Neural cell (in vitro differentiated cells): ENCODE results near the gene TATDN2. TPM values are rescaled to one million over a fixed set of nuclear protein-coding genes. Genes with fewer than 3 reads are reported as not detected.

Source experiments
- H2AFZ ChIP-seq: fragments of 200-600, 300-800 bp; sonication (generic), shearing (Covaris generic); 2 replicates; pipeline ENCODE4 v1.6.0; 2014; ENCODE audit warnings: low read depth, mild to moderate bottlenecking, antibody characterized with exemption, low read length, moderate library complexity
- H3F3A ChIP-seq: fragments of 200-600 bp; shearing (Covaris generic); 2 replicates; pipeline ENCODE4 v1.6.1; 2016; ENCODE audit warnings: mild to moderate bottlenecking, moderate library complexity, mixed read lengths, antibody characterized with exemption, low read length; ENCODE audit not compliant: insufficient read depth, poor library complexity, severe bottlenecking
- H3K27ac ChIP-seq: fragments of 200-600, 300-800 bp; sonication (generic), shearing (Covaris generic); 2 replicates; pipeline ENCODE4 v1.5.1; 2014; ENCODE audit warnings: mild to moderate bottlenecking, low read length, moderate library complexity
- H3K27me3 ChIP-seq: fragments of 300-800, 200-600 bp; sonication (generic), shearing (Covaris generic); 2 replicates; pipeline ENCODE4 v1.6.0; 2014; ENCODE audit warnings: mild to moderate bottlenecking, low read depth, low read length, moderate library complexity; ENCODE audit not compliant: insufficient read depth
- H3K36me3 ChIP-seq: fragments of 300-800, 200-600 bp; sonication (generic), shearing (Covaris generic); 2 replicates; pipeline ENCODE4 v1.5.1; 2014; ENCODE audit warnings: mild to moderate bottlenecking, antibody characterized with exemption, low read length, moderate library complexity; ENCODE audit not compliant: insufficient read depth
- H3K4me2 ChIP-seq: fragments of 300-800, 200-600 bp; sonication (generic), shearing (Covaris generic); 2 replicates; pipeline ENCODE4 v1.6.0; 2014; ENCODE audit warnings: mild to moderate bottlenecking, low read length
- H3K4me3 ChIP-seq: fragments of 300-800, 200-600 bp; sonication (generic), shearing (Covaris generic); 2 replicates; pipeline ENCODE4 v1.5.1; 2014; ENCODE audit warnings: mild to moderate bottlenecking, low read length, moderate library complexity
- H3K79me2 ChIP-seq: fragments of 200-600 bp; shearing (Covaris generic); replicated peaks from 2 replicates; pipeline ENCODE4 v1.6.0; 2014; ENCODE audit warnings: mild to moderate bottlenecking, low read length, moderate library complexity; ENCODE audit not compliant: insufficient read depth
- H3K9ac ChIP-seq: fragments of 300-800, 200-600 bp; sonication (generic), shearing (Covaris generic); 2 replicates; pipeline ENCODE4 v1.6.1; 2016; ENCODE audit warnings: mild to moderate bottlenecking, low read length, mixed read lengths
- H3K9me2 ChIP-seq: fragments of 200-600 bp; shearing (Covaris generic); 2 replicates; pipeline ENCODE4 v1.6.1; 2016; ENCODE audit warnings: mild to moderate bottlenecking, low read length, mixed read lengths; ENCODE audit not compliant: insufficient read depth
- H3K9me3 ChIP-seq: fragments of 200-600, 300-800 bp; sonication (generic), shearing (Covaris generic); 2 replicates; pipeline ENCODE4 v1.6.1; 2016; ENCODE audit warnings: mild to moderate bottlenecking, mixed run types, low read length, moderate library complexity, mixed read lengths
- H4K20me1 ChIP-seq: fragments of 200-600 bp; shearing (Covaris generic); 2 replicates; pipeline ENCODE4 v1.6.1; 2016; ENCODE audit warnings: mild to moderate bottlenecking, mixed run types; ENCODE audit not compliant: insufficient read depth
- CTCF ChIP-seq: fragments of 450-650 bp; IDR thresholded peaks from 2 replicates; pipeline ENCODE4 v1.5.1; 2014; ENCODE audit warnings: antibody characterized with exemption, mild to moderate bottlenecking, moderate library complexity; ENCODE audit not compliant: poor library complexity, severe bottlenecking
- EP300 ChIP-seq: fragments of 450-650 bp; conservative IDR thresholded peaks from 2 replicates; pipeline ENCODE4 v1.6.1; 2014; ENCODE audit warnings: antibody characterized with exemption, mild to moderate bottlenecking, moderate library complexity; ENCODE audit not compliant: poor library complexity, severe bottlenecking
- EZH2 ChIP-seq: fragments of 200-600, 300-800 bp; shearing (Covaris generic), sonication (generic); IDR thresholded peaks from 2 replicates; pipeline ENCODE4 v1.6.1; 2014; ENCODE audit warnings: antibody characterized with exemption, low read length, borderline replicate concordance, mild to moderate bottlenecking; ENCODE audit not compliant: insufficient read depth, poor library complexity, severe bottlenecking
- MXI1 ChIP-seq: fragments of 450-650 bp; conservative IDR thresholded peaks from 2 replicates; pipeline ENCODE4 v1.6.1; 2014; ENCODE audit warnings: antibody characterized with exemption, mild to moderate bottlenecking; ENCODE audit not compliant: poor library complexity, severe bottlenecking
- POLR2AphosphoS5 ChIP-seq: IDR thresholded peaks from 2 replicates; pipeline ENCODE4 v1.6.1; 2012
- RAD21 ChIP-seq: fragments of 450-650 bp; conservative IDR thresholded peaks from 2 replicates; pipeline ENCODE4 v1.6.1; 2014; ENCODE audit warnings: antibody characterized with exemption, mild to moderate bottlenecking, moderate library complexity
- REST ChIP-seq: IDR thresholded peaks from 2 replicates; pipeline ENCODE4 v1.6.1; 2012; ENCODE audit warnings: borderline replicate concordance
- SMC3 ChIP-seq: fragments of 450-650 bp; conservative IDR thresholded peaks from 2 replicates; pipeline ENCODE4 v1.6.1; 2014; ENCODE audit warnings: antibody characterized with exemption, mild to moderate bottlenecking, moderate library complexity; ENCODE audit not compliant: poor library complexity
- TAF1 ChIP-seq: IDR thresholded peaks from 2 replicates; pipeline ENCODE4 v1.6.1; 2012; ENCODE audit warnings: low read depth
- polyA plus RNA-seq: library from polyadenylated mRNA; depleted of rRNA; stranded (reverse); fragments of >200 nt; gene quantifications from 2 replicates; pipeline ENCODE4 v1.2.3, GENCODE V29; 2014

The TATDN2 gene
- polyA plus RNA-seq, 1 donor from 2014 or later: 22.1 TPM

GRCh38 chr3:10255835-10256234 is 7.6 kb downstream of the TATDN2 start:
- H3K36me3 ChIP-seq: peaks cover 4% of the 10 kb centered on the region
- no peak overlapping the region for H2AFZ ChIP-seq
- H3F3A ChIP-seq: no peaks in the 10 kb centered on the region
- no peak overlapping the region for H3K9ac ChIP-seq
- no peak overlapping the region for H3K4me2 ChIP-seq
- H3K27ac ChIP-seq: no peak overlapping the region
- H3K9me2 ChIP-seq: no peaks in the 10 kb centered on the region
- TF ChIP-seq EP300 (no peak), RAD21 (no peak), EZH2 (no peak), CTCF (no peak), MXI1 (no peak), POLR2AphosphoS5 (no peak), REST (no peak), TAF1 (no peak), SMC3 (no peak)
- no peak overlapping the region for H3K4me3 ChIP-seq
- no peaks in the 10 kb centered on the region for H4K20me1 ChIP-seq
- H3K79me2 ChIP-seq: peaks cover 3% of the 10 kb centered on the region
- H3K9me3 ChIP-seq: no peaks in the 10 kb centered on the region
- no peaks in the 10 kb centered on the region for H3K27me3 ChIP-seq

GRCh38 chr3:10259036-10259435 is 10.8 kb downstream of the TATDN2 start:
- H3K36me3 ChIP-seq: peaks cover 2% of the 10 kb centered on the region
- no peak overlapping the region for H3K4me3 ChIP-seq
- H3K9ac ChIP-seq: no peak overlapping the region
- no peaks in the 10 kb centered on the region for H3K79me2 ChIP-seq
- no peak overlapping the region for H3K4me2 ChIP-seq
- no peaks in the 10 kb centered on the region for H3K9me3 ChIP-seq
- no peaks in the 10 kb centered on the region for H3K27me3 ChIP-seq
- no peak overlapping the region for H3K27ac ChIP-seq
- H3F3A ChIP-seq: no peaks in the 10 kb centered on the region
- H4K20me1 ChIP-seq: no peaks in the 10 kb centered on the region
- TF ChIP-seq CTCF: no peak
- no peak for TF ChIP-seq RAD21
- no peaks in the 10 kb centered on the region for H3K9me2 ChIP-seq
- no peak overlapping the region for H2AFZ ChIP-seq
